ENCODE data around the gene EHBP1. TPM values are rescaled to one million over a fixed set of nuclear protein-coding genes. Genes with fewer than 3 reads are reported as not detected.

EHBP1 gene
- total and polyA plus RNA-seq, 2 donors (not counting 3 experiments of a cell fraction or from before 2014, with no cell fraction given): 8.4 to 34.8 TPM

DNA sequence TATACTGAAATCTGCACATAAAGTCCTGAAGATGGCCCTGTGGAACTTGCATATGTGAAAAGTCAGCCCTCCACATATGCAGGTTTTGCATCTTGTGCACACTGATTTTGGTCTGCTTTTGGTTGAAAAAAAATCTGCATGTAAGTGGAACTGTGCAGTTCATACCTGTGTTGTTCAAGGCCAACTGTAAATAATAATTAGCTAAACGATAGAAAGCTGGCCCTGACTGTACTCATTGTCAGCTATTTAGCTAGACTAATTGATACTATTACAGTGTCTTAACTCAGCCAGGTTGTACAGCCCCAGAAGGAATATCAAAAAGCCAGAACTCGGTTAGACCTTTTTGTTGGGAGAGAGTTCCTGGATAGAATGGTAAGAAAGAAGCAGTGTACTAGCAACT lies 54.5 kb downstream of the EHBP1 start:
- TF ChIP-seq JUN (IDR thresholded peaks at IDR 0.05; ENCODE audit: borderline replicate concordance, insufficient read depth, insufficient read length, low read depth): no peak
- no peak for TF ChIP-seq POLR2A (IDR thresholded peaks at IDR 0.05; ENCODE audit: low read depth, low read length)
- TF ChIP-seq MYC (IDR thresholded peaks at IDR 0.05; ENCODE audit: low read depth, low read length): no peak
- no peak for TF ChIP-seq POLR2AphosphoS5 (IDR thresholded peaks at IDR 0.05; ENCODE audit: insufficient read depth, low read depth, low read length)
- TF ChIP-seq FOS (IDR thresholded peaks at IDR 0.05; ENCODE audit: borderline replicate concordance, insufficient read depth, low read length): no peak
- TF ChIP-seq, protein P1, sequence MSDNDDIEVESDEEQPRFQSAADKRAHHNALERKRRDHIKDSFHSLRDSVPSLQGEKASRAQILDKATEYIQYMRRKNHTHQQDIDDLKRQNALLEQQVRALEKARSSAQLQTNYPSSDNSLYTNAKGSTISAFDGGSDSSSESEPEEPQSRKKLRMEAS (IDR thresholded peaks at IDR 0.05; ENCODE audit: insufficient read depth, insufficient read length): no peak
- TF ChIP-seq, protein P2, sequence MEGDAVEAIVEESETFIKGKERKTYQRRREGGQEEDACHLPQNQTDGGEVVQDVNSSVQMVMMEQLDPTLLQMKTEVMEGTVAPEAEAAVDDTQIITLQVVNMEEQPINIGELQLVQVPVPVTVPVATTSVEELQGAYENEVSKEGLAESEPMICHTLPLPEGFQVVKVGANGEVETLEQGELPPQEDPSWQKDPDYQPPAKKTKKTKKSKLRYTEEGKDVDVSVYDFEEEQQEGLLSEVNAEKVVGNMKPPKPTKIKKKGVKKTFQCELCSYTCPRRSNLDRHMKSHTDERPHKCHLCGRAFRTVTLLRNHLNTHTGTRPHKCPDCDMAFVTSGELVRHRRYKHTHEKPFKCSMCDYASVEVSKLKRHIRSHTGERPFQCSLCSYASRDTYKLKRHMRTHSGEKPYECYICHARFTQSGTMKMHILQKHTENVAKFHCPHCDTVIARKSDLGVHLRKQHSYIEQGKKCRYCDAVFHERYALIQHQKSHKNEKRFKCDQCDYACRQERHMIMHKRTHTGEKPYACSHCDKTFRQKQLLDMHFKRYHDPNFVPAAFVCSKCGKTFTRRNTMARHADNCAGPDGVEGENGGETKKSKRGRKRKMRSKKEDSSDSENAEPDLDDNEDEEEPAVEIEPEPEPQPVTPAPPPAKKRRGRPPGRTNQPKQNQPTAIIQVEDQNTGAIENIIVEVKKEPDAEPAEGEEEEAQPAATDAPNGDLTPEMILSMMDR (IDR thresholded peaks at IDR 0.05; ENCODE audit: extremely low read depth in 1 of 2, insufficient read depth in 1 of 2, low read depth in 1 of 2, low read length in 2 of 2): no peak
- H3K79me2 ChIP-seq (ENCODE audit: control insufficient read depth, insufficient read depth, low read length): no peaks in the 10 kb centered on the region
- DNase-seq (ENCODE audit: low read depth, low spot score): no peak
- H3K9me1 ChIP-seq (replicated peaks; ENCODE audit: control insufficient read depth, extremely low read depth, insufficient read depth, low read length): no peaks in the 10 kb centered on the region
- no peak for FAIRE-seq
- dilution Hi-C loops (cut with MboI; ENCODE audit: extremely low pct_ligation_motif_present, low sequenced_read_pairs): no loop called here
- POLR2A ChIA-PET: no interaction called here
- no peaks in the 10 kb centered on the region for H3K36me3 ChIP-seq (ENCODE audit: control insufficient read depth in 2 of 2, extremely low read depth in 1 of 2, insufficient read depth in 2 of 2, low read length in 2 of 2)
- H2AFZ ChIP-seq (ENCODE audit: low read depth, low read length): no peak overlapping the region
- BruUV-seq (replicated peaks): no TSS peak
- no peaks in the 10 kb centered on the region for H4K20me1 ChIP-seq (replicated peaks; ENCODE audit: control insufficient read depth, extremely low read depth, insufficient read depth, low read length)
- no peaks in the 10 kb centered on the region for H3K4me1 ChIP-seq (ENCODE audit: control insufficient read depth, extremely low read depth, insufficient read depth, low read length)
- H3K4me2 ChIP-seq (ENCODE audit: insufficient read depth, low read length): no peak overlapping the region
- H3K9ac ChIP-seq (replicated peaks; ENCODE audit: extremely low read depth, insufficient read depth, low read length): no peak overlapping the region
- CTCF ChIA-PET: interaction anchor here (0.9 to 1.0 kb wide), 2 partner anchors 13 to 303 kb away, joined by 3 to 4 read pairs; no protein-coding TSS in a partner anchor
- no peak overlapping the region for H3K27ac ChIP-seq (ENCODE audit: insufficient read depth, low read depth, low read length)
- no peak overlapping the region for H3K4me3 ChIP-seq (replicated peaks in 1 of 3; ENCODE audit: insufficient read depth in 1 of 3, low read depth in 1 of 3, low read length in 3 of 3)
- no peaks in the 10 kb centered on the region for H3K27me3 ChIP-seq (ENCODE audit: control insufficient read depth in 2 of 2, insufficient read depth in 2 of 2, low read length in 2 of 2)
- no peaks in the 10 kb centered on the region for H3K9me3 ChIP-seq (replicated peaks; ENCODE audit: control insufficient read depth, insufficient read depth, low read length)
- intact Hi-C loops (cut with micrococcal nuclease): no loop called here
